GM20000 (cell line): ENCODE results near the gene SLC18A3.

Experiments used
- DNase-seq: peaks from one replicate; pipeline ENCODE4 v3.0.0; 2012; ENCODE audit warnings: low spot score
- TF ChIP-seq, protein P1 (sequence below): IDR thresholded peaks from 2 replicates; pipeline ENCODE4 v1.5.1; 2012; ENCODE audit warnings: mild to moderate bottlenecking, control low read depth; ENCODE audit errors: extremely low read depth, missing control alignments

SLC18A3 gene

DNA sequence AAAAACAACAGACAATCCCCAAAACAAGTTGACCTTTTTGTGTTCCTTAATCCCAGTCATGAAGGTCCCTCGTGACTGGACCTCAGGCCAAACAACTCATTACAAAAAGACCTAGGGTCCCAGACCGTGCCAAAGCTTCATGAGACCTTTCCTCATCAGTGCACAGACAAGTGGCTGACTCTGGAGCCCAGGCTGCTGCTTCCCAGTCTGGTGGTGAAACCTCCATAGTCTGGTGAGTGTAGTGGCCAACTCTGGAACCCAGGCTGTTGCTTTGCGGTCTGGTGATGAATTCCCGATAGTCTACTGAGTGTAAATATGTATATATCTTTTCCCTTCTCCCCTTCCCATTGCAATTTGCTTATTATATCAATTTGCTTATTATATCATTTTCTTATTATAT lies 22.1 kb upstream of the SLC18A3 start:
- DNase-seq, result no peak
- TF ChIP-seq, protein P1, sequence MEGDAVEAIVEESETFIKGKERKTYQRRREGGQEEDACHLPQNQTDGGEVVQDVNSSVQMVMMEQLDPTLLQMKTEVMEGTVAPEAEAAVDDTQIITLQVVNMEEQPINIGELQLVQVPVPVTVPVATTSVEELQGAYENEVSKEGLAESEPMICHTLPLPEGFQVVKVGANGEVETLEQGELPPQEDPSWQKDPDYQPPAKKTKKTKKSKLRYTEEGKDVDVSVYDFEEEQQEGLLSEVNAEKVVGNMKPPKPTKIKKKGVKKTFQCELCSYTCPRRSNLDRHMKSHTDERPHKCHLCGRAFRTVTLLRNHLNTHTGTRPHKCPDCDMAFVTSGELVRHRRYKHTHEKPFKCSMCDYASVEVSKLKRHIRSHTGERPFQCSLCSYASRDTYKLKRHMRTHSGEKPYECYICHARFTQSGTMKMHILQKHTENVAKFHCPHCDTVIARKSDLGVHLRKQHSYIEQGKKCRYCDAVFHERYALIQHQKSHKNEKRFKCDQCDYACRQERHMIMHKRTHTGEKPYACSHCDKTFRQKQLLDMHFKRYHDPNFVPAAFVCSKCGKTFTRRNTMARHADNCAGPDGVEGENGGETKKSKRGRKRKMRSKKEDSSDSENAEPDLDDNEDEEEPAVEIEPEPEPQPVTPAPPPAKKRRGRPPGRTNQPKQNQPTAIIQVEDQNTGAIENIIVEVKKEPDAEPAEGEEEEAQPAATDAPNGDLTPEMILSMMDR, result no peak

DNA sequence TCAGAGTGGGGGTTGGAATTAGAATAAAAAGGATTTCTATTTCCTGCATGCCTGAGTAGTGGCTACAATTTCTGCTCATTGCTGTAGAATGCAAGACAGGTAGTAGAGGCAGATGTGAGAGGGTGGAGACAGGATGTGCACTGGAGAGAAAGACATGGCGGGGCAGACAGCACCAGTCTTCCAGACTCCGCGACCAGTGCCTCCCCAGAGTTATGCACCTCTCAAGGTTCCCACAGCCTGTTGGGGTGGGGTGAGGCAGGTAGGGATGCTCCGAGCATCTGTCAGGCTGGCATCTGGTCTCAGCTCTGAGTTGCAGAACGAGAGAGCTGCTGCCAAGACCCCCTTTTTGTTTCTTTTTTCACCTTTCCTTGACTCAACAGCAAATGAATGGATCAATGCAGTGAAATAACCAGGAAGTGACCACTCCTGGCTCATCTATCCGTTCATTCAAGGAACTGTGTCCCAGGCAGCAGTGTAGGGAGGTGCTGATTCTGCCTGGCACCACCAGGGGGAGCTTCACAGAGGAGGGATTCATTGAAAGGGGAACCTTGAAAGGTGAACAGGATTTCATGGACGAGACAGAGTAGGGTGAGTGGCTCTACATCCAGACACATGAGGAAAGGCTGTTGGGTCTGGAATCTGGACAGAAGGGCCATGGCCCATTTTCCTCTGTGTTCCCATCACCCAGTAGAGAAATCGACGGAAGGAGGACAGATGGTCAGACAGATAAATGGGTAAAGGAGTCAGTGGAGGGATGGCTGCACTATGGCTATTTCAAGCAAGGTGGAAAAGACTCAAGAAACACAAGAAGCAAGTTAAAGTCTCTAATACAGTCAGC lies 17.2 kb upstream of the SLC18A3 start:
- TF ChIP-seq, protein P1, result peak; percentile 94

DNA sequence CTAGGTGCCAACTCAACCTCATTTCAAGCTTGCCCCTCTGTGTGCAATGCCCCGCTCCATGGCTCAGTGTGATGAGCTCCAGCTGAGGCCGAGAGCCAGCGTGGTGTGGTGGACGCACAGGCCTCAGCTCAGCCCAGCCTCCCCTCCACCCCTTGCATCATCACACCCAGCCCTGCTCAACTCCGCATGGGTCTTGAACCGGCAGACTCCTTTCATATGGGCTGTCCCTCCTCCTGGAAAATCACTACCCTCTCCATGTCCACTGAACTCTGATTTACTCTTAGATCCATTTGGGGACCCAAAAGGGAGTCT lies 16.6 kb upstream of the SLC18A3 start:
- DNase-seq, result no peak
- TF ChIP-seq, protein P1, result no peak

More for the DNA sequence above, 17.2 kb upstream of the SLC18A3 start:
- peak; percentile 77 for DNase-seq

DNA sequence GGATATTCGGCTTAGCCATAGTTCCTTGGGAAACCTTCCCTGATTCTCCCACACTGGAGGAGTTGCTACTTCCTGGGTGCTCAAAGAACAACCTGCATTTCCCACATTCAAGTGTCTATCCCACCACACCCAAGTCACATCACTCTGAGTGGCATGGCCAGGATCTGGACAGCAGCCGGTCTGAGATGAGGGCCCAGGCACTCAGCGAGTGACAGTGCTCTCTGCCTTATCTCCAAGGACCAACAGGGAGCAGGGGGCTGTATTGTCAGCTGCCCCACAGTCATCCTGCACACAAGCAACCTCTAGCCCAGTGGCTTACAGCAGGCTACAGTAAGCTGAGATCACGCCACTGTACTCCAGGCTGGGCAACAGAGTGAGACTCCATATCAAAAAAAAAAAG lies 16.1 kb upstream of the SLC18A3 start:
- TF ChIP-seq, protein P1, result no peak

DNA sequence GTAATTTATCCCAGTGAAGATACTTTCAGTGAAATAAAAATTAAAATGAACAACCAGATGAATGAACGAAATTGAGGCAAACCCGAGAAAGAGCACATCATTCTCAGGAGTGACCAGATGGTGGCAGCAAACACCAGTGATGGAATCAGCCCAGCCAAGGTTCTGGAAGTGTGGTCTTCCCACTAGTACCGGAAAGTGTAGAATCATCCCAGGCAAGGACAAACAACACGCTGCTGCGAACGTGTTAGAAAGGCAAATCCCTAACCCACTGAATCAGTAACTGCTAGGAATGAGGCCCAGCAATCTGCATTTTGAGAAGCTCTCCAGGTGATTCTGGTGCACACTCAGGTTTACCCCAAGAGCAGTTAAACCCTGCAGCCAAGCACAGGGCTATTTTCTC lies 15.5 kb upstream of the SLC18A3 start:
- DNase-seq, result peak; percentile 68
- TF ChIP-seq, protein P1, result peak; percentile 69

More for the DNA sequence above, 16.1 kb upstream of the SLC18A3 start:
- DNase-seq, result no peak

DNA sequence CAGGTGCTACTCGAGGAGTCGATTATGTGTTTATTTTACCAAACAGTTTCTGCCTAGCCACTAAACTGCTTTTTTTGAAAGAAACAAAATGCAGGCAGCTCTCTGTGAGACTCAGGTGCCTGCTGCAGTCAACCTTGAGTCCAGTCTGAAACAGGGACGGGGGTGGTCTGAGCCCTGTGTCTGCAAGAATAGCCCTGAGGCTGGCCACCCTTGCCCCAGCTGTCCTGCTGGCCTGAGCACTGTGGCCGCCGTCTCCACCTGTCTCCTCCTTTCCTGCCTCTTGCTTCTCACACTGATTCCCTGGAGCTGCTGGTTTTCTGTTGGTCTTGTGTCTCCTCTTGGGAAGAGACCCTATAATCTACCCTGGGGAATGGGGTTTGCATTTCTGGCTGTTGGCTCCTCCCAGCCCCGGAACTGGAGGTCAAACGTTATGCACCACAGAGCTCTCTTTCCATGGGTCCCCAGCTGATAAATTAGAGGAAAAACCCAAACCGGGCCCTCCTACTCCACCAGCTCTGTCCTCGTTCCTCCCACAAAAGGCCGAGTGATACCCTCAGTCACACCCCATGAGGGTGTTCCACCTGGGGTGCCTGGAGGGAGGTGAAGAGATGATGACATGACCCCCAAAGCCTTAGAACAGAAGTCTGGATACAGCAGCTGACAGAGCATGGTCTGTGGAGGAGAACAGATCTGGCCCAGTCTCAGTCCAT lies 15.0 kb upstream of the SLC18A3 start:
- DNase-seq, result no peak
- TF ChIP-seq, protein P1, result no peak
